Prostate gland (tissue), 2 donors: ENCODE data around the gene FAM83F. TPM values are rescaled to one million over a fixed set of nuclear protein-coding genes. Genes with fewer than 3 reads are reported as not detected.

Experiments
- DNase-seq: peaks from one replicate; pipeline ENCODE4 v3.0.0-alpha.2; 2019; ENCODE audit warnings: low spot score
- H3K27ac ChIP-seq, 2 donors: fragments of 200-600 bp; sonication (generic); 2 replicates each; pipeline ENCODE4 v1.5.1; 2017 to 2019
- H3K27me3 ChIP-seq: fragments of 200-600 bp; sonication (generic); replicated peaks from 2 replicates; pipeline ENCODE4 v1.5.1; 2019; ENCODE audit not compliant: insufficient read depth
- H3K36me3 ChIP-seq, 2 donors: fragments of 200-600 bp; sonication (generic); 1 replicate in 1 of 2; 2 replicates in 1 of 2; pipeline versions ENCODE4 v1.5.1 to v1.8.1; 2017 to 2019
- H3K4me1 ChIP-seq: fragments of 200-600 bp; sonication (generic); replicated peaks from 2 replicates; pipeline ENCODE4 v1.5.1; 2019
- H3K4me3 ChIP-seq, 2 donors: fragments of 200-600 bp; sonication (generic); 2 replicates each; pipeline ENCODE4 v1.5.1; 2017 to 2019
- H3K9me3 ChIP-seq: fragments of 200-600 bp; sonication (generic); 2 replicates; pipeline ENCODE4 v1.5.1; 2017
- CTCF ChIP-seq, 4 experiments: fragments of 200-600 bp in 2 of 4; fragments of 450-650 bp in 2 of 4; sonication (generic) in 2 of 4; IDR thresholded peaks; 1 replicate in 3 of 4; 2 replicates in 1 of 4; pipeline ENCODE4 v1.5.1; 2016 to 2019; ENCODE audit warnings: antibody characterized with exemption in 4 of 4, mild to moderate bottlenecking in 2 of 4, moderate library complexity in 2 of 4
- POLR2A ChIP-seq: fragments of 450-650 bp; IDR thresholded peaks from one replicate; pipeline ENCODE4 v1.6.1; 2016; ENCODE audit warnings: antibody characterized with exemption, mild to moderate bottlenecking
- POLR2AphosphoS5 ChIP-seq: sonication (generic); formaldehyde crosslinking; IDR thresholded peaks from one replicate; pipeline ENCODE4 v1.6.1; 2017; ENCODE audit warnings: antibody characterized with exemption
- WGBS: methylation state at CpG from one replicate; pipeline ENCODE4 v1.1.5; 2018; 5-methylcytosine and 5-hydroxymethylcytosine counted together
- intact Hi-C: fragments of 100-400 bp; cut with DNase I; formaldehyde crosslinking; loops from one replicate; pipeline ENCODE4 v1.14.2; 2022
- total RNA-seq, 2 donors: library from RNA; depleted of rRNA; stranded (reverse); fragments of >200 nt; gene quantifications; one replicate each; pipeline ENCODE4 v1.1.0, GENCODE V29; 2016

Gene FAM83F
- total RNA-seq, 2 donors from 2014 or later, result 26.2 to 28.6 TPM

DNA sequence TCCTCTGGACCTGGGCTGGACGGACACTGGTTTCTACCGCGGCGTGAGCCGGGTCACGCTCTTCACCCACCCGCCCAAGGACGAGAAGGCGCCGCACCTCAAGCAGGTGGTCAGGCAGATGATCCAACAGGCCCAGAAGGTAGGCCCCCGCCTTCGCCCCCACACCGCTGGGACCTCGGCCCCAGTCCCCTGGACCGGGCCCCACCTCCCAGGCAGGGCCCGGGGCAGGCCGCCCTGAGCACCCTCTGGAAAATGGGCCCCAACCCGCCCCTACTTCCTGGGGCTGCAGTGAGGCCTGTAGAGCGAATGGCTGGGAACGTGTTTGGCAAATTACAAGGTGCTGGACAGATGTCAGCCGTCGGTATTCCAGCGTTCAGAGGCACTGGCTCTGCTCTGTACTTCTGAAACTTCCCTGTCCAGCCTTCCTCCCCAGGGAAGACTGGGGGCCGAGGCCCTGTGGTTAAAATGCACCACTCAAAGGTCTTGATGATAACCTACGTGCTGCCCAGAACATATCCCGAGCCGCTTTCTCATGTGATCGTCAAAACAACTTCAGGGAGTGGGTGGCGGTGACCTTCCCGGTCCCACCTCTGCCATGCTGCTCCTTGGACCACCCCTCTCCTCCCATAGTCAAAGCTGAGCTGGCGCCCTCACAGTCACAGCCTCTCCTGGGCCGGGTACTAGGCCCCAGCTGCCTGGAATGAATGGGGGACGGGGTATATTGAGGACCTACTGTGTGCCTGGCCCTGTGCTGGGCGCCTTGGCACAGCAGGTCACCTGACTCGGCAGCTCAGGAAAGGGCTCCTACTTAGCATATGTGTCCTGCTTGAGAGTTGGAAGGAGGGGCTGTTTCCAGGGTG lies 869 bp downstream of the FAM83F start:
- peak overlapping the region; percentile 44 to 56 for H3K4me3 ChIP-seq
- no peaks in the 10 kb centered on the region for H3K9me3 ChIP-seq
- H3K27me3 ChIP-seq, result no peaks in the 10 kb centered on the region
- peak overlapping the region; percentile 82 to 90 for H3K27ac ChIP-seq
- intact Hi-C loops, result no loop called here
- peak; percentile 11 for TF ChIP-seq POLR2AphosphoS5
- TF ChIP-seq CTCF (IDR thresholded peaks at IDR 0.05), result no peak
- no peak for TF ChIP-seq POLR2A
- DNase-seq, result no peak
- H3K4me1 ChIP-seq, result peaks cover 11% of the 10 kb centered on the region
- WGBS, result 29% methylated on average over 31 of the region's 35 CpGs
- H3K36me3 ChIP-seq, result no peaks in the 10 kb centered on the region

DNA sequence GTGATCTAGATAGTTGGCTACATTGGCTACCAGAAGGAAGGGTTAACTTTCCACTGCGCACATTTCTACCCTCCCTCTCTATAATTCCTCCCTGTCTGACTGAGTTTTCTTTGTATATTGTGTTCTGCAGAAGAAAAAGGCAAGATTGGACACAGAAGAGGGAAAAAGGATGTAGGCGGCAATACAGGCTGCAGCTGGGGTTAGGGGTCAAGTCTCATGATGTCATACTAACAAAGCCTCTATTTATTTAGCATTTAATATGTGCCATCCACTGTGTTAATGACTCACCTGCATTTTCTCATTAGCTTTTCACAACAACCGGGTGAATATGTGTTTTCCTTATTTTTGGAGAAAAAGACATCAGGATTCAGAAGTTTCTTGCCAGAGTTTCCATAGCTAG lies 2.0 kb downstream of the FAM83F start:
- H3K27me3 ChIP-seq, result no peaks in the 10 kb centered on the region
- no peak for DNase-seq
- H3K4me3 ChIP-seq, result peak overlapping the region; percentile 44 to 56
- TF ChIP-seq CTCF (IDR thresholded peaks at IDR 0.05) (no peak), POLR2AphosphoS5 (no peak), POLR2A (no peak)
- H3K4me1 ChIP-seq, result peaks cover 11% of the 10 kb centered on the region
- no peaks in the 10 kb centered on the region for H3K9me3 ChIP-seq
- peak overlapping the region; percentile 82 to 90 for H3K27ac ChIP-seq
- intact Hi-C loops, result no loop called here
- 27% methylated on average over 3 of the region's 3 CpGs for WGBS
- no peaks in the 10 kb centered on the region for H3K36me3 ChIP-seq

- DNase-seq, result no peak
- no peaks in the 10 kb centered on the region for H3K36me3 ChIP-seq
- H3K27ac ChIP-seq, result peak overlapping the region; percentile 82 to 90
- H3K4me3 ChIP-seq, result peak overlapping the region in 1 of 2 donors; percentile 44
- intact Hi-C loops, result no loop called here
- H3K9me3 ChIP-seq, result no peaks in the 10 kb centered on the region
- H3K27me3 ChIP-seq, result no peaks in the 10 kb centered on the region
- WGBS, result 60% methylated on average over 3 of the region's 3 CpGs
- TF ChIP-seq CTCF (IDR thresholded peaks at IDR 0.05) (no peak), POLR2A (no peak), POLR2AphosphoS5 (no peak)
- peaks cover 11% of the 10 kb centered on the region for H3K4me1 ChIP-seq
Observed at GRCh38 chr22:39997421-39997820, 2.7 kb downstream of the FAM83F start.

DNA sequence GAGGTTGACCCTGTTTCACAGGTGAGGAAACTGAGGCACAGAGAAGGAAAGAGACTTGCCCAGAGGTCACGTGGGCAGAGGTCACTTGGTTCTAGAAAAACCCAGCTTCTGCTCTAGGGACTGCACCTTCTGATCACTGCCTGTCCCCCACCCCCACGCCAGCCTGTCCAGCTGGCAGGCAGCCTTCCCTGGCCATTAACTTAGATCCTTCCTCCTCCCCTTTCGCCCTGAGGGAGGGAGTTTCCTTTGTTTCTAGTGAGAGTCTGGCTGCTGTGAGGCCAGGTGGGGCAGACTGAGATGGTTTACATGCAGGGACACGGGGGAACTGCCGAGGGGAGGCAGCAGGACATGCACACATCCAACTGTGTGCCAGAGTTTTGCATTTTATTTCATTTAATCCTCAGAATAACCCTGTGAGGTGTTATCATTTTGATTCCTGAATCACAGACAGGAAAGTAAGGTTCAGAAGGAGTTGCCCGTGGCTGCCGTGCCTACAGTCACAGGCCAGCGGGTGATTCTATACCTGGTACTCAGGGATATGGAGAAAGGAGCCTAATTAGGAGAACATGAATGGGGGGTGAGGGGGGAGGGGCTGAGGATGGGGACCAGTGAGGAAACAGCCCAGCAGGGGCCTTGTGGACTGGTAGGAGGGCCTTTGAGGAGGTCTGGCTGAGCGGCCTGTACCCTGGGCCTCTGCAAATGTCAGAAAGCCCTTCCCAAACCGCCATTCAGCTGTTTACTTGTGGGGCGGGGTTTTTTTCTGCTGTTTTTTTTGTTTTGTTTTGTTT lies 3.4 kb downstream of the FAM83F start:
- H3K27me3 ChIP-seq, result no peaks in the 10 kb centered on the region
- no peaks in the 10 kb centered on the region for H3K36me3 ChIP-seq
- intact Hi-C loops, result no loop called here
- DNase-seq, result peak; percentile 89
- TF ChIP-seq POLR2AphosphoS5 (peak; percentile 92), CTCF (IDR thresholded peaks at IDR 0.05) (no peak), POLR2A (peak; percentile 30)
- H3K9me3 ChIP-seq, result no peaks in the 10 kb centered on the region
- 37% methylated on average over 11 of the region's 11 CpGs for WGBS
- peak overlapping the region; percentile 82 to 90 for H3K27ac ChIP-seq
- peaks cover 11% of the 10 kb centered on the region for H3K4me1 ChIP-seq
- H3K4me3 ChIP-seq, result peak overlapping the region in 1 of 2 donors; percentile 44
